GM21786 (cell line): ENCODE results near the gene RAP1A.
"Not testable (repeated sequence)": the region's sequence is repeated elsewhere in the genome, so short reads cannot be mapped to it uniquely, and the experiment has no call there.

Source experiments
- ATAC-seq: cut with Tn5 transposase; IDR thresholded peaks from one replicate; pipeline ENCODE4 v1.9.1; 2021; ENCODE audit not compliant: unreplicated experiment

Gene RAP1A

GRCh38 chr1:111628153-111628552 is 8.6 kb downstream of the RAP1A start:
- ATAC-seq, result no peak

GRCh38 chr1:111629190-111629954 is 9.8 kb downstream of the RAP1A start:
- ATAC-seq, result no peak

GRCh38 chr1:111630567-111630966 is 11.0 kb downstream of the RAP1A start:
- no peak for ATAC-seq

GRCh38 chr1:111631502-111631901 is 11.9 kb downstream of the RAP1A start:
- no peak for ATAC-seq

GRCh38 chr1:111632771-111633170 is 13.2 kb downstream of the RAP1A start:
- not testable (repeated sequence) for ATAC-seq

- no peak for ATAC-seq
These were observed 14.2 kb downstream of the RAP1A start for GRCh38 chr1:111633736-111634247.

GRCh38 chr1:111635324-111636009 is 15.9 kb downstream of the RAP1A start:
- ATAC-seq, result no peak

GRCh38 chr1:111638320-111638719 is 18.7 kb downstream of the RAP1A start:
- ATAC-seq, result no peak

GRCh38 chr1:111639602-111640198 is 20.1 kb downstream of the RAP1A start:
- ATAC-seq, result no peak

GRCh38 chr1:111643097-111643496 is 23.5 kb downstream of the RAP1A start:
- no peak for ATAC-seq

- no peak for ATAC-seq
These were observed 24.1 kb downstream of the RAP1A start for GRCh38 chr1:111643696-111644095.

GRCh38 chr1:111644506-111644905 is 24.9 kb downstream of the RAP1A start:
- no peak for ATAC-seq

GRCh38 chr1:111647736-111648135 is 28.1 kb downstream of the RAP1A start:
- no peak for ATAC-seq

GRCh38 chr1:111648806-111649205 is 29.2 kb downstream of the RAP1A start:
- no peak for ATAC-seq

- no peak for ATAC-seq
These were observed 29.6 kb downstream of the RAP1A start for GRCh38 chr1:111649227-111649626.

GRCh38 chr1:111649648-111650047 is 30.1 kb downstream of the RAP1A start:
- ATAC-seq, result no peak

GRCh38 chr1:111653709-111654108 is 34.1 kb downstream of the RAP1A start:
- ATAC-seq, result no peak

- peak; percentile 69 for ATAC-seq
These were observed 35.2 kb downstream of the RAP1A start for GRCh38 chr1:111654839-111655238.

- ATAC-seq, result no peak
These were observed 36.8 kb downstream of the RAP1A start for GRCh38 chr1:111656086-111657017.

- ATAC-seq, result no peak
These were observed 39.0 kb downstream of the RAP1A start for GRCh38 chr1:111658622-111659021.
